Measurements from ENCODE around the gene XRCC2. TPM values are rescaled to one million over a fixed set of nuclear protein-coding genes. Genes with fewer than 3 reads are reported as not detected.
A peak's percentile ranks its signal among the peaks of the same experiment; 100 is the strongest.

The XRCC2 gene
- total and polyA plus RNA-seq, 2 of the 8 experiments (the other 6 are each of a cell fraction or from before 2014, with no cell fraction given), result 14.6 to 34.0 TPM

DNA sequence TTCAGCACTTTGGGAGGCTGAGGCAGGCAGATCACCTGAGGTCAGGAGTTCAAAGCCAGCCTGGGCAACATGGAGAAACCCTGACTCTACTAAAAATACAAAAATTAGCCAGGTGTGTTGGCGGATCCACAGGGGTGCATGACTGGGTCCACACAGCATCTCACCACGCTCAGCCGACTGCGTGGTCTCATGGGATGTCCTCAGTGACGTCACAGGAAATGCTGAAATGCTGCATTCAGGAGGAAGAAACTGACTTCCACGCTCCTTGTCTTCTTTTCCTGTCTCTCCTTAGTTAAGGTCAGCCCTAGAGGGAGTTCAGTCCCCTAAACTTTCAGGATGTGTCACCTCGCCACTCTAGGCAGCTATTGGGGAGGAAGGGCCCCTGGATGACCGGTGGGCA is 42.9 kb downstream of the XRCC2 start:
- H3K4me3 ChIP-seq (ENCODE audit: extremely low read depth in 1 of 4, insufficient read depth in 2 of 4, low read depth in 3 of 4, low read length in 4 of 4), result no peak overlapping the region
- H3K79me2 ChIP-seq (ENCODE audit: control insufficient read depth in 1 of 2, insufficient read depth in 2 of 2, low read length in 2 of 2), result no peaks in the 10 kb centered on the region
- no peak overlapping the region for H2BK120ac ChIP-seq (replicated peaks; ENCODE audit: low read depth, low read length)
- FAIRE-seq (no peak), DNase-seq (ENCODE audit: low read depth in 1 of 2, low spot score in 2 of 2) (no peak)
- H3K4me1 ChIP-seq (replicated peaks in 1 of 4; ENCODE audit: control insufficient read depth in 3 of 4, insufficient read depth in 4 of 4, low read length in 3 of 4), result 0 out of 7 replicates have a peak, but pooled peaks cover 0 to 2% (median 0%) of the 10 kb centered on the region in 4 experiments
- H3K36me3 ChIP-seq (ENCODE audit: control insufficient read depth in 2 of 4, insufficient read depth in 4 of 4, low read length in 3 of 4), result no peaks in the 10 kb centered on the region
- H3K23ac ChIP-seq (ENCODE audit: insufficient read length), result no peak overlapping the region
- no peaks in the 10 kb centered on the region for H3K9me3 ChIP-seq (ENCODE audit: insufficient read depth in 2 of 2, low read depth in 1 of 2, low read length in 1 of 2)
- POLR2A ChIA-PET (ENCODE audit: partially characterized antibody), result no interaction called here
- H4K5ac ChIP-seq (ENCODE audit: insufficient read length, low read depth, low read length), result no peak overlapping the region
- H3K27me3 ChIP-seq (replicated peaks in 1 of 4; ENCODE audit: control insufficient read depth in 3 of 4, extremely low read depth in 1 of 4, insufficient read depth in 3 of 4, low read length in 3 of 4), result no peaks in the 10 kb centered on the region
- H3K9ac ChIP-seq (replicated peaks in 1 of 4; ENCODE audit: extremely low read depth in 1 of 4, low read depth in 3 of 4, low read length in 3 of 4), result no peak overlapping the region
- no peak for TF ChIP-seq GABPA (IDR thresholded peaks at IDR 0.05; ENCODE audit: borderline replicate concordance, insufficient read depth, low read length)
- no peak for TF ChIP-seq TEAD4 (IDR thresholded peaks at IDR 0.05; ENCODE audit: low read depth, low read length)
- TF ChIP-seq CHD1 (IDR thresholded peaks at IDR 0.05; ENCODE audit: low read depth, low read length), result no peak
- no peak for TF ChIP-seq SP4 (IDR thresholded peaks at IDR 0.05; ENCODE audit: low read length)
- no peak for TF ChIP-seq SUZ12 (IDR thresholded peaks at IDR 0.05; ENCODE audit: low read length)
- no peak for TF ChIP-seq E2F6 (IDR thresholded peaks at IDR 0.05)
- no peak for TF ChIP-seq TAF7 (optimal IDR thresholded peaks at IDR 0.05; ENCODE audit: borderline replicate concordance, low read depth, low read length)
- TF ChIP-seq ASH2L (IDR thresholded peaks at IDR 0.05; ENCODE audit: low read length), result no peak
- no peak overlapping the region for H3K4me2 ChIP-seq (ENCODE audit: insufficient read depth in 1 of 2, low read depth in 2 of 2, low read length in 2 of 2)
- H3K18ac ChIP-seq (ENCODE audit: extremely low read depth, low read length), result no peak overlapping the region
- H3K79me1 ChIP-seq (ENCODE audit: low read depth, low read length), result no peaks in the 10 kb centered on the region
- no peaks in the 10 kb centered on the region for H4K20me1 ChIP-seq (replicated peaks in 1 of 2; ENCODE audit: control insufficient read depth in 1 of 2, insufficient read depth in 2 of 2, low read length in 2 of 2)
- no peak overlapping the region for H3K56ac ChIP-seq (replicated peaks; ENCODE audit: insufficient read length, low read depth, low read length)
- H4K8ac ChIP-seq (ENCODE audit: extremely low read depth, insufficient read depth, low read length), result no peak overlapping the region
- H4K91ac ChIP-seq (replicated peaks; ENCODE audit: insufficient read length, low read length), result no peak overlapping the region
- H2BK20ac ChIP-seq (ENCODE audit: low read length), result no peak overlapping the region
- CTCF ChIA-PET (ENCODE audit: partially characterized antibody), result no interaction called here
- H2BK12ac ChIP-seq (ENCODE audit: low read depth, low read length), result no peak overlapping the region
- no peak overlapping the region for H3K27ac ChIP-seq (ENCODE audit: low read depth, low read length)
- H2AK5ac ChIP-seq (ENCODE audit: low read depth, low read length), result no peak overlapping the region
- H2BK5ac ChIP-seq (ENCODE audit: low read depth, low read length), result no peak overlapping the region
- H2AFZ ChIP-seq (ENCODE audit: low read length), result peak overlapping the region; percentile 20; the same call in 1 of the 2 replicates
- H2BK15ac ChIP-seq (ENCODE audit: low read length), result no peak overlapping the region
- 88% methylated on average over 8 of the region's 8 CpGs; no CpG with 5 or more reads in 1 of the 2 experiments for WGBS, 2 experiments (ENCODE audit: extremely low coverage in 1 of 2, insufficient coverage in 1 of 2, insufficient read length in 1 of 2, insufficient replicate concordance in 2 of 2, low coverage in 1 of 2, low lambda C conversion rate in 2 of 2, missing lambda C conversion rate in 1 of 2)
- H3K4ac ChIP-seq (replicated peaks; ENCODE audit: insufficient read length, low read depth, low read length), result no peak overlapping the region
- H3K23me2 ChIP-seq (ENCODE audit: low read depth, low read length), result no peaks in the 10 kb centered on the region; the same call in 1 of the 2 replicates
- H3K14ac ChIP-seq (ENCODE audit: insufficient read length), result no peak overlapping the region

Measured in H1 (cell line).